Hematopoietic multipotent progenitor cell treated with erythropoietin and hydrocortisone succinate and interleukin-3 and kit ligand, for 4 days (in vitro differentiated cells): ENCODE results near the gene ALDH1A3.

ENCODE experiments used
- DNase-seq: peaks from one replicate; pipeline ENCODE4 v3.0.0-alpha.2; 2015

Gene ALDH1A3

GRCh38 chr15:100859970-100860828 is 19.4 kb upstream of the ALDH1A3 start:
- DNase-seq: no peak

GRCh38 chr15:100860829-100861510 is 18.7 kb upstream of the ALDH1A3 start:
- DNase-seq: no peak

- no peak for DNase-seq
These were observed 18.1 kb upstream of the ALDH1A3 start for GRCh38 chr15:100861511-100861991.

- DNase-seq: no peak
These were observed 17.5 kb upstream of the ALDH1A3 start for GRCh38 chr15:100862162-100862561.

GRCh38 chr15:100863075-100863795 is 16.4 kb upstream of the ALDH1A3 start:
- DNase-seq: no peak

- no peak for DNase-seq
These were observed 15.8 kb upstream of the ALDH1A3 start for GRCh38 chr15:100863796-100864267.

GRCh38 chr15:100866386-100867330 is 13.0 kb upstream of the ALDH1A3 start:
- DNase-seq: no peak

- no peak for DNase-seq
These were observed 12.2 kb upstream of the ALDH1A3 start for GRCh38 chr15:100867433-100867832.

- peak; percentile 28 for DNase-seq
These were observed 10.3 kb upstream of the ALDH1A3 start for GRCh38 chr15:100869151-100869999.

GRCh38 chr15:100873029-100873677 is 6.5 kb upstream of the ALDH1A3 start:
- peak; percentile 87 for DNase-seq

GRCh38 chr15:100875495-100875894 is 4.1 kb upstream of the ALDH1A3 start:
- DNase-seq: no peak

- no peak for DNase-seq
These were observed 3.7 kb upstream of the ALDH1A3 start for GRCh38 chr15:100875976-100876375.

GRCh38 chr15:100877551-100877950 is 2.1 kb upstream of the ALDH1A3 start:
- DNase-seq: no peak

GRCh38 chr15:100878130-100878529 is 1.5 kb upstream of the ALDH1A3 start:
- DNase-seq: no peak

GRCh38 chr15:100878648-100879047 is 983 bp upstream of the ALDH1A3 start:
- DNase-seq: no peak

GRCh38 chr15:100879061-100879463 is 569 bp upstream of the ALDH1A3 start:
- DNase-seq: no peak

- DNase-seq: peak; percentile 13
These were observed 687 bp downstream of the ALDH1A3 start for GRCh38 chr15:100880139-100880896.

- DNase-seq: no peak
These were observed 1.2 kb downstream of the ALDH1A3 start for GRCh38 chr15:100880897-100881242.

GRCh38 chr15:100881573-100882336 is 2.1 kb downstream of the ALDH1A3 start:
- no peak for DNase-seq
